ENCODE results near the gene RASA4B. TPM values are rescaled to one million over a fixed set of nuclear protein-coding genes. Genes with fewer than 3 reads are reported as not detected.

The RASA4B gene
- 0.89 and 5.9 TPM in 2 replicates for total RNA-seq

DNA sequence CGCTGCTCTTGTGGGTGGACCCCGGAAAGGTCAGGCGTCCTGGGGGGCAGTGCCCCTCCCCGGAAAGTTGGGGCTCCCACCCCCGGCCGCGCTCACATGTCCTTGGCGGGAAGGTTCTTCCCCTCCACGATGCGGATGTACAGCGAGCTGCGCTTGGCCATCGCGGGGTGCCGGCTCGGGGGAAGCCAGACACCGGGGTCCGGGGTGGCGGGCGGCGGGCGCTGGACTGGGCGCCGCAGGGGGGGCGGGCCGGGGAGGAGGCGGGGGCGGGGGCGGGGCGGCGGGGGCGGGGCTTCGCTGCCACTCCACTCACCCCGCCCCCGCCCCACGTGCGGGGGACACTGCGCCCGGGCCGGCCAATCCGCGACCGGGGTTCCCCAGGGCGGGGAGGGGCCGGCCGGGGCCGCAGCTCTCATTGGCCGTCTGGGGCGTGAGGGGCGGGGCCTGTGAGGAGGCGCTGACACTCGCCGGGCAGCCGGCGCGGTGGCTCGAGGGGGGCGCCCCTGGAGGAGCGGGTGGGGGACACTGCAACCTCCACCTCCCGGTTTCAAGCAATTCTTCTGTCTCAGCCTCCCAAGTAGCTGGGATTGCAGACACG, at the start of gene RASA4B:
TSS of gene RASA4B (minus strand) at position 228 of the 598 bp plus-strand sequence. CDS start at position 161, 67 bp downstream.

DNA sequence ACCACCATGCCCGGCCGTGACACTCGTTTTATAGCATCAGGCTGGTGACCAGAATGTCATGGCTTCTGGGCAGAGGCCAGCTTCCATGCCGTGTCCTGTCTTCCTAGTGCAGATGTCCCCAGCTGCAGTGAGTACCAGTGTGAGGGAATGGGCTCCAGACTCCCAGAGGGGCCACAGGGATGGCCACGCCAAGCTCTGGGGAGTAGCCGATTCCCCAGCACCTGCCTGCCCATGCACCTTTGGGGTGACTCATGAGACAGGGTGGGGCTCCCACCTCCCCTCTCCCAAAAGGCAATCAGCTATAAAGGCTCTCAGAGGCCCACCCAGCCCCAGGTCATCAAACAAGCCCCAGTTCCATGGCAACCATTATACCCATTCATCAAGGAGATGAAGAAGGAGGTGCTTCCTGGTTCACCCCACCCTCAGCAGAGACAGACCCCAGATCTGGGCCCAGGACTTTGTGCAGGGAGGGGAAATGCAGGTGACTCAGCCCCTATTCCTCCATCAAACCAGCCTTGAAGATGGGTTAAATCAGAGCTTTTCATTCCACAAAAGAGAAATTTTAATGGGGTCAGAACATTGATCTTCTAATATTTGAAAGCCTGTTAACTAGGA, 33.3 kb upstream of the RASA4B start, which contains the start of gene SPDYE2:
TSS of gene SPDYE2 (plus strand) at position 419 of the 615 bp plus-strand sequence. CDS start 2,030 bp downstream, outside the sequence.

DNA sequence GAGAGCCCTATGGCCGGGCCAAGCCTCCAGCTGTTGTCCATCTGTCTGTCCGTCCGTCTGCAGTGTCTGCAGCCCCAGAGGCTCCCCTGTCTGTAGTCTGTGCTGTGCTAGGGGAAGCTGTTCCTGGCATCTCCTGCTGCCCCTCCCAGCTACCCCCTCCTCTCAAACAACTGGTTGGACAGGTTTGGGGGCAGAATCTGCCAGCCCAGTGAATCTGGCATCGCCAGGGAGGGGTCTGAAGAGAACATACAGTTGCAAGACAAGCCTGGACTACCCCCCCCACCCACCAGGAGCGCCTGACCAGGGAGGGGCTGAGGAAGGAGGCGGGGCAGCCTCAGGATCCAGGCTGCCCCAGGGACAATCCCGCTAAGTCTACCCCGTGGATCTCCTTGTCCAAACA, 26.0 kb upstream of the RASA4B start, which contains the start of gene UPK3BL2:
TSS of gene UPK3BL2 (minus strand) at position 101 of the 400 bp plus-strand sequence. CDS start at position 41, 60 bp downstream.

DNA sequence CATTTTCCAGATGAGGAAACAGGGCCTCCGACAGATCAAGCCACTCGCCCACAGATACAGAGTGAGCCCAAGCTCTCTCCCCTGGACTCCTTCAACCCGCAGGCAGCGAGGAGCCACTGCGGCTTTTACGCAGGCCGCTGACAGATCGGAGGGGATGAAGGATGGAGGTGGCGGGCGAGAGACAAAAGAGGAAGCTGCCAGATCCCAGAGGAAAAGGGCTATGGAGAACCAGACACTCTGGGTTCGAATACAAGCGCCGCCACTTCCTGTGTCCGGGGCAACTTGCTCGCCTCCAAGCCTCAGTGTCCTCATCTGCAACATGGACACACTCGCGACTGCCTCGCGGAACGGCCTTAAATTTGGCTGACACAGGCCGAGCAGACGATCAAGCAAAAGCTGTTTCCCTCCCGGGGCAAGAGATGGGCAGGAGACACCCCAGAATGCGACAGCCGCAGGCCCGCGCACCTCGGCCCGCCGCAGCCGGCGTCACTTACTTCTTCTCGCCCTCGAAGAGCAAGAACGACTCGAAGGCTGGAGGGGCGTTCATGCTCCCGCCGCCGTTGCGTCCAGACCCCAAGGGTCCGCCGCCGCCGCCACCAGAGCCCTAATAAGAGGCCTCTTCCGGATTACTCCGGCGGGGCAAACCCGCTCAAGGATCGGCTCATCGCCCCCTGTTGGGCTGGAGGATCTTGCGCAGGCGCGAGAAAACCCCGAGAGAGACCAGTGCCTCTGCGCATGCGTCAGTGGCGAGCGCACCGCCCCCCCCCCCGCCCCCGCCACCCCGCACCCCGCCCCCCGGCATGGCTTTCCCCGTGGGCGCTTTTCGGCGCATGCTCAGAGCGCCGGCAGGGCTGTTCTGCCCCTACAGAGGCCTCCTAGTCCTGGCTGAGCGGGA, 39.0 kb downstream of the RASA4B start, which contains the start of gene POLR2J:
TSS of gene POLR2J (minus strand) at position 609 of the 895 bp plus-strand sequence. CDS start at position 547, 62 bp downstream.

DNA sequence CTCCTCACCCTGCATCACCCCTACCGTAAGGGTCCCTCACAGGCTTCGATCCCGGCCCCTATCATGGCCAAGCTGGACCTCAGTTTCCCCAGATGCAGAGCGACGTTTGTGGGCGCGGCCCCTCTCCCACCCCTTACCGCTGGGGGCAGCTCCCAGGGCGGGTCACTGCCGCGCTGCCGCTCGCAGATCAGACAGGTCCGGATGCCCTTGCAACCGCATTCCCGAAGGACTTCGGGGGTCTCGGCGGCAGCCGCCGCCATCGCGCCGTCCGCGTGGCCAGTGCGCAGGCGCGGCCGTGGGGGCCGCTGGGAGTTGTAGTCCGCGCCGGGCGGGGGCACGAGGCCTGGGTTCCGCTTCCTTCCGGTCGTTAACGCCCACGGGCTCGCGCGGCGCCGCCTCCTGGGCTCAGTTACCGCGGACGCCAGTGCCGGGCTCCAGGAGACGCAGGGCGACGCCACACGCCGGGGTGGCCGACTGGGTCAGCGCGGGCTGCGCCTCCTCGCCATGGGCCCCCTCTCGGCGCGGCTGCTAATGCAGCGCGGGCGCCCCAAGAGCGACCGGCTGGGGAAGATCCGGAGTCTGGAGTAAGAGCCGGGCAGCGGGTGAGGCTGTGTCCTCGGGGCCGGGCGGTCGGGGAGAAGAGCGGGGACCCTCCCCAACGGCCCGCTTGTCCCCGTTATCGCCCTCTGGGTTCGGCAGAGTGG, 52.8 kb downstream of the RASA4B start, which contains the start of the genes ALKBH4 and LRWD1:
TSS of gene ALKBH4 (minus strand) at position 287 of the 704 bp plus-strand sequence. CDS start at position 260, 27 bp downstream.
TSS of gene LRWD1 (plus strand) at position 408 of the 704 bp plus-strand sequence. CDS start at position 505, 97 bp downstream.

DNA sequence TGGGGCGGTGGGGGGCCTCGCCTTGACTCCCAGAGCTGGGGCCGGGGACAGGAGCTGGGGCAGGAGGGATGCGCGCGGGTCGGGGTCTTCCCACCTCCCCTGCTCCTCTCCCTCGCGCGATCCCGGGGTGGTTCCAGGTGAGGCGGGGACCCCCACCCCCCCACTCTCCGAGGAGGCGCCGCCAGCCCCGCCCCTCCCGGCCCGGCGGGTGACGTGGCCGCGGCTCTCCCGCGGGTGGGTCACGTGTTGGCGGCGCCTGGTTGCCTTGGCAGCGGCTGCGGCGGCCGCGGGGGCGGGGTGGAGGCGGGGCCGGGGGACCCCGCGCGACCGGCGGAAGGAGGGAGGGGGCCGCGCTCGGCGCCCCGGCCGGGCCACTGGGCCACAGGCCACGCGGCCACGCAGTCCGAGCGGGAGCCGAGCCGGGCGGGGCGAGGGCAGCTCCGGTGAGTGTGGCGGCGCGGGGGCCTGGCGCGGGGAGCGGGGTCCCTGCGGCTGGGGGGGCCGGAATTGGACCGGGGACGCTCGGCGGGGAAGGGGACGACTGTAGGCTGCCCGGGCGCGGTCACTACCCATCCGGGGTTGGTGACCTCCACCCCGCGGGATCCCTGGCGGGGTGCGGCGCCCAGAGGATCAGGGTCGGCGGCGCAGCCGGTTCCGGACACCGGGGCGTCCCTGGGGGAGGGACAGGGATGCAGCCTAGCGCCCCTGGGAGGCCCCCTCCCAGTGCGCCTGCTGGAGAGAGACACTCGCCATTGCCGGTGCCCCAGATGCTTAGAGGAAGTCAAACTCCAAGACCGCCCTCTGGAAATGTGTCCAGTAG, 84.1 kb downstream of the RASA4B start, which contains the start of gene ORAI2:
TSS of gene ORAI2 (plus strand) at position 357 of the 820 bp plus-strand sequence. CDS start 5,382 bp downstream, outside the sequence.

Other genes starting within 250 kb of the RASA4B start
- 2.0 and 3.1 TPM in 2 replicates for gene SH2B2, start 230.9 kb downstream of the RASA4B start, total RNA-seq
- gene SPDYE6, start 161.3 kb downstream of the RASA4B start, total RNA-seq = 0.25 TPM in 1 of 2 replicates, not detected in the other
- 18.3 and 20.5 TPM in 2 replicates for gene PRKRIP1, start 121.4 kb downstream of the RASA4B start, total RNA-seq
- 68.0 and 73.5 TPM in 2 replicates for gene ORAI2, start 84.2 kb downstream of the RASA4B start, total RNA-seq
- gene ALKBH4, start 52.9 kb downstream of the RASA4B start, total RNA-seq = 12.7 and 17.6 TPM in 2 replicates
- 30.6 and 35.4 TPM in 2 replicates for gene LRWD1, start 52.8 kb downstream of the RASA4B start, total RNA-seq
- gene POLR2J, start 38.9 kb downstream of the RASA4B start, total RNA-seq = 19.0 and 21.7 TPM in 2 replicates
- 0.44 and 0.87 TPM in 2 replicates for gene UPK3BL2, start 25.9 kb upstream of the RASA4B start, total RNA-seq
- not detected in 2 replicates for gene SPDYE2, start 33.4 kb upstream of the RASA4B start, total RNA-seq
- gene POLR2J3, start 54.8 kb upstream of the RASA4B start, total RNA-seq = 20.4 and 21.9 TPM in 2 replicates
- gene RASA4, start 99.0 kb upstream of the RASA4B start, total RNA-seq = 2.7 and 5.9 TPM in 2 replicates
- gene UPK3BL1, start 125.0 kb upstream of the RASA4B start, total RNA-seq = 3.9 and 9.4 TPM in 2 replicates
- gene SPDYE2B, start 132.5 kb upstream of the RASA4B start, total RNA-seq = not detected in 2 replicates
- 3.2 and 3.3 TPM in 2 replicates for gene POLR2J2, start 153.9 kb upstream of the RASA4B start, total RNA-seq
- gene FAM185A, start 231.2 kb upstream of the RASA4B start, total RNA-seq = 11.6 and 13.2 TPM in 2 replicates